ENCODE results near the gene BRD2. TPM values are rescaled to one million over a fixed set of nuclear protein-coding genes. Genes with fewer than 3 reads are reported as not detected.

Gene BRD2
- total and polyA plus RNA-seq, 9 of the 15 experiments (the other 6 are each of a cell fraction or from before 2014, with no cell fraction given), result 19.0 to 252 (median 181) TPM

DNA sequence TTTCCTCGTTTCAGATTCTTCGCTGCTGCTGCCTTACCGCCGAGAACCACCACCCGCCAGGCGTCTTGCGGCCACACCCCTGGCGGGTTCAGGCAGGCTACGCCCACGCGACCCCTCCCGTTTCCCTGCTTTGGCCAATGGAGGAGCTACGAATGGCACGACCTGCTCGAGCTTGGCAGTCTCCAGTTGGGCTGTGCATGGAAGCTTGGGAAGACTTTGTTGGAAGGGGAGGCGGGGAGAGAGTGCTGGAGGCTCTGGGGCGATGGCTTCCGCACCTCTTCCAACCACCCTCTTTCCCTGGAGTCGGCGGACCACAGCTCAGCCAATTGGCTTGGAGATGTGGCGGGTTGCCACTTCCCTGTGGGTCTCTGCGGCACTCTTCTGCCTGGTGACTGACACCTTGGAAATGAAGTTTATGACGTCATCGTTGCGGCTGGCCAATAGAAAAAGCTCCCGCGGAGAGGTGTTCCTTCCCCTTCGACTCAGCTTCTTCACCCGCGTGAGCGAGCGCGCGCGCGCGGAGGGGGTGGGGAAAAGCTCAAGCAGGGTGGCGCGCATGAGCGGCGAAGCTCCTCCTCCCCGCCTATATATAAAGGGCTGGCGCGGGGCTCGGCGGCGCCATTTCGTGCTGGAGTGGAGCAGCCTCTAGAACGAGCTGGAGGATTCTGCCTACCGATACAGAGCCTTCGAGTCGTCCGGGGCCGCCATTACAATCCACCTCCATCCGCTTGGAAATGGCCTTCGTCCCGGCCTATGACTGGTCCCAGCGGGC is 3.4 kb downstream of the BRD2 start (continued):
- TF ChIP-seq MYC (IDR thresholded peaks at IDR 0.05; ENCODE audit: low read depth, low read length) (peak; percentile 90), MYC (CRISPR knock-in tag; IDR thresholded peaks at IDR 0.05; ENCODE audit: borderline replicate concordance, low read depth) (peak; percentile 78; the same call in 1 of the 2 replicates), TOE1 (IDR thresholded peaks at IDR 0.05; ENCODE audit: borderline replicate concordance) (no peak; the same call in 1 of the 2 replicates), TOE1 (CRISPR knock-in tag; IDR thresholded peaks at IDR 0.05; ENCODE audit: borderline replicate concordance, low read depth) (0 out of 2 replicates have a peak, but pooled peaks have one; percentile 67), L3MBTL2 (IDR thresholded peaks at IDR 0.05) (peak; percentile 98), ZNF75A (CRISPR knock-in tag; IDR thresholded peaks at IDR 0.05) (peak; percentile 10; the same call in 1 of the 2 replicates), ZNF79 (CRISPR knock-in tag; IDR thresholded peaks at IDR 0.05; ENCODE audit: low read depth) (peak; percentile 19; the same call in 1 of the 2 replicates), MXI1 (IDR thresholded peaks at IDR 0.05; ENCODE audit: low read depth, low read length) (0 out of 2 replicates have a peak, but pooled peaks have one; percentile 38), HDAC8 (tag; IDR thresholded peaks at IDR 0.05) (peak; percentile 48; the same call in 1 of the 2 replicates), ARHGAP35 (IDR thresholded peaks at IDR 0.05; ENCODE audit: partially characterized antibody) (no peak), HLTF (IDR thresholded peaks at IDR 0.05) (no peak), CEBPB (tag; IDR thresholded peaks at IDR 0.05) (no peak), MIER1 (IDR thresholded peaks at IDR 0.05; ENCODE audit: low read depth) (no peak), ZNF24 (IDR thresholded peaks at IDR 0.05) (peak; percentile 41; the same call in 1 of the 2 replicates), KDM1A (IDR thresholded peaks at IDR 0.05) (no peak), SMAD1 (IDR thresholded peaks at IDR 0.05; ENCODE audit: low read depth, low read length, partially characterized antibody) (peak; percentile 98), DMBX1 (CRISPR knock-in tag; IDR thresholded peaks at IDR 0.05; ENCODE audit: borderline replicate concordance) (no peak; the same call in 1 of the 2 replicates), NFIC (IDR thresholded peaks at IDR 0.05) (peak; percentile 77)
- TF ChIP-seq, protein P1, sequence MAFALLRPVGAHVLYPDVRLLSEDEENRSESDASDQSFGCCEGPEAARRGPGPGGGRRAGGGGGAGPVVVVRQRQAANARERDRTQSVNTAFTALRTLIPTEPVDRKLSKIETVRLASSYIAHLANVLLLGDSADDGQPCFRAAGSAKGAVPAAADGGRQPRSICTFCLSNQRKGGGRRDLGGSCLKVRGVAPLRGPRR (CRISPR knock-in tag; IDR thresholded peaks at IDR 0.05), result 0 out of 2 replicates have a peak, but pooled peaks have one; percentile 5
- TF ChIP-seq, protein P2, sequence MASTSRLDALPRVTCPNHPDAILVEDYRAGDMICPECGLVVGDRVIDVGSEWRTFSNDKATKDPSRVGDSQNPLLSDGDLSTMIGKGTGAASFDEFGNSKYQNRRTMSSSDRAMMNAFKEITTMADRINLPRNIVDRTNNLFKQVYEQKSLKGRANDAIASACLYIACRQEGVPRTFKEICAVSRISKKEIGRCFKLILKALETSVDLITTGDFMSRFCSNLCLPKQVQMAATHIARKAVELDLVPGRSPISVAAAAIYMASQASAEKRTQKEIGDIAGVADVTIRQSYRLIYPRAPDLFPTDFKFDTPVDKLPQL (IDR thresholded peaks at IDR 0.05; ENCODE audit: extremely low read depth, insufficient read length), result peak; percentile 99
- TF ChIP-seq, protein P3, sequence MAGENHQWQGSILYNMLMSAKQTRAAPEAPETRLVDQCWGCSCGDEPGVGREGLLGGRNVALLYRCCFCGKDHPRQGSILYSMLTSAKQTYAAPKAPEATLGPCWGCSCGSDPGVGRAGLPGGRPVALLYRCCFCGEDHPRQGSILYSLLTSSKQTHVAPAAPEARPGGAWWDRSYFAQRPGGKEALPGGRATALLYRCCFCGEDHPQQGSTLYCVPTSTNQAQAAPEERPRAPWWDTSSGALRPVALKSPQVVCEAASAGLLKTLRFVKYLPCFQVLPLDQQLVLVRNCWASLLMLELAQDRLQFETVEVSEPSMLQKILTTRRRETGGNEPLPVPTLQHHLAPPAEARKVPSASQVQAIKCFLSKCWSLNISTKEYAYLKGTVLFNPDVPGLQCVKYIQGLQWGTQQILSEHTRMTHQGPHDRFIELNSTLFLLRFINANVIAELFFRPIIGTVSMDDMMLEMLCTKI (IDR thresholded peaks at IDR 0.05; ENCODE audit: partially characterized antibody), result no peak
- TF ChIP-seq, protein P4, sequence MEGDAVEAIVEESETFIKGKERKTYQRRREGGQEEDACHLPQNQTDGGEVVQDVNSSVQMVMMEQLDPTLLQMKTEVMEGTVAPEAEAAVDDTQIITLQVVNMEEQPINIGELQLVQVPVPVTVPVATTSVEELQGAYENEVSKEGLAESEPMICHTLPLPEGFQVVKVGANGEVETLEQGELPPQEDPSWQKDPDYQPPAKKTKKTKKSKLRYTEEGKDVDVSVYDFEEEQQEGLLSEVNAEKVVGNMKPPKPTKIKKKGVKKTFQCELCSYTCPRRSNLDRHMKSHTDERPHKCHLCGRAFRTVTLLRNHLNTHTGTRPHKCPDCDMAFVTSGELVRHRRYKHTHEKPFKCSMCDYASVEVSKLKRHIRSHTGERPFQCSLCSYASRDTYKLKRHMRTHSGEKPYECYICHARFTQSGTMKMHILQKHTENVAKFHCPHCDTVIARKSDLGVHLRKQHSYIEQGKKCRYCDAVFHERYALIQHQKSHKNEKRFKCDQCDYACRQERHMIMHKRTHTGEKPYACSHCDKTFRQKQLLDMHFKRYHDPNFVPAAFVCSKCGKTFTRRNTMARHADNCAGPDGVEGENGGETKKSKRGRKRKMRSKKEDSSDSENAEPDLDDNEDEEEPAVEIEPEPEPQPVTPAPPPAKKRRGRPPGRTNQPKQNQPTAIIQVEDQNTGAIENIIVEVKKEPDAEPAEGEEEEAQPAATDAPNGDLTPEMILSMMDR (IDR thresholded peaks at IDR 0.05 in 2 of 3, conservative IDR thresholded peaks at IDR 0.05 in 1 of 3; ENCODE audit: insufficient read depth in 2 of 3, low read depth in 1 of 3, low read length in 3 of 3), result no peak

Data from K562 (cell line).